GM23248 (cell line): ENCODE results near the gene ZNF879.

ENCODE experiments used
- EZH2 ChIP-seq: fragments of 200-600 bp; sonication (generic); IDR thresholded peaks from 2 replicates; pipeline ENCODE4 v1.6.1; 2018; ENCODE audit warnings: antibody characterized with exemption, mild to moderate bottlenecking; ENCODE audit not compliant: insufficient read depth, poor library complexity, severe bottlenecking
- EZH2phosphoT487 ChIP-seq: fragments of 200-600 bp; sonication (generic); IDR thresholded peaks from 2 replicates; pipeline ENCODE4 v1.6.1; 2018; ENCODE audit warnings: antibody characterized with exemption, moderate library complexity, mild to moderate bottlenecking, low read depth; ENCODE audit not compliant: insufficient read depth

GRCh38 chr5:179006564-179006963 is 17.0 kb upstream of the ZNF879 start:
- TF ChIP-seq EZH2 (no peak), EZH2phosphoT487 (no peak)
